H1 (cell line): ENCODE results near the gene NR2F1. TPM values are rescaled to one million over a fixed set of nuclear protein-coding genes. Genes with fewer than 3 reads are reported as not detected.

ENCODE experiments used
- GTF2F1 ChIP-seq: IDR thresholded peaks from 2 replicates; pipeline ENCODE4 v1.6.1; 2012; ENCODE audit warnings: low read depth, low read length, improper control_type of control experiment, borderline replicate concordance
- JUND ChIP-seq: IDR thresholded peaks from 2 replicates; pipeline ENCODE4 v1.6.1; 2011; ENCODE audit warnings: mild to moderate bottlenecking, improper control_type of control experiment, low read length
- NANOG ChIP-seq: IDR thresholded peaks from 2 replicates; pipeline ENCODE4 v1.6.1; 2011; ENCODE audit warnings: low read length, low read depth, mild to moderate bottlenecking, inconsistent platforms; ENCODE audit not compliant: insufficient read depth, poor library complexity, severe bottlenecking
- SIN3A ChIP-seq, 2 experiments: IDR thresholded peaks in 1 of 2; conservative IDR thresholded peaks in 1 of 2; 2 replicates each; pipeline ENCODE4 v1.6.1; 2011 to 2012; ENCODE audit warnings: low read length in 2 of 2, improper control_type of control experiment in 1 of 2, low read depth in 1 of 2, mild to moderate bottlenecking in 1 of 2
- polyA plus RNA-seq, 7 experiments: library from polyadenylated mRNA; depleted of rRNA in 3 of 7; stranded (reverse) in 5 of 7; unstranded in 2 of 7; fragments of >200 nt in 5 of 7; fragments of 200-250 nt in 2 of 7; gene quantifications; 1 replicate in 5 of 7; 2 replicates in 1 of 7; 4 replicates in 1 of 7; pipeline versions ENCODE4 v1.2.1 to v1.2.3, GENCODE V29; 2011 to 2013; ENCODE audit warnings: missing spikeins in 2 of 7, mixed read lengths in 2 of 7
- total RNA-seq: library from RNA; stranded (reverse); fragmentation: NEBNext Ultra II Directional; extraction: Animal tissue kit (Norgen Biotek cat#: 25700); gene quantifications from 2 replicates; pipeline ENCODE4 v1.2.1, GENCODE V29; 2021

NR2F1 gene
- total and polyA plus RNA-seq, 2 of the 8 experiments (the other 6 are each of a cell fraction or from before 2014, with no cell fraction given): not detected

GRCh38 chr5:93584596-93585040, 1.6 kb downstream of the NR2F1 start (continued):
- TF ChIP-seq SIN3A (conservative IDR thresholded peaks at IDR 0.05 in 1 of 2, IDR thresholded peaks at IDR 0.05 in 1 of 2; ENCODE audit: low read depth in 1 of 2, low read length in 2 of 2): no peak
- TF ChIP-seq NANOG: no peak
- no peak for TF ChIP-seq JUND
- no peak for TF ChIP-seq GTF2F1
